CD4-positive, alpha-beta memory T cell (primary cell): Measurements from ENCODE around the gene PGAM2. TPM values are rescaled to one million over a fixed set of nuclear protein-coding genes. Genes with fewer than 3 reads are reported as not detected.

Experiments used
- CTCF ChIA-PET: fragments of 350-600 bp; sonication (Branson Sonifier 250); formaldehyde crosslinking; loops from one replicate; lab custom pipeline; 2021; ENCODE audit warnings: inconsistent platforms; ENCODE audit not compliant: partially characterized antibody; lab: Charles Lee
- POLR2A ChIA-PET: fragments of 350-600 bp; sonication (Branson Sonifier 250); formaldehyde crosslinking; loops from one replicate; lab custom pipeline; 2021; ENCODE audit not compliant: partially characterized antibody; lab: Charles Lee
- DNase-seq, 5 donors: peaks; one replicate each; pipeline versions ENCODE4 v3.0.0 to v3.0.0-alpha.2; 2020 to 2022; ENCODE audit warnings: mixed read lengths in 1 of 5
- H3K27ac ChIP-seq: one replicate; pipeline ENCODE4 v1.7.0; 2013; ENCODE audit warnings: low read depth, low read length
- H3K27me3 ChIP-seq: 2 replicates; pipeline ENCODE4 v1.7.0; 2013; ENCODE audit warnings: mild to moderate bottlenecking, low read length, moderate library complexity; ENCODE audit not compliant: insufficient read depth
- H3K36me3 ChIP-seq: 2 replicates; pipeline ENCODE4 v1.7.0; 2013; ENCODE audit warnings: mild to moderate bottlenecking, low read length, moderate library complexity; ENCODE audit not compliant: insufficient read depth
- H3K4me1 ChIP-seq: 2 replicates; pipeline ENCODE4 v1.7.0; 2013; ENCODE audit warnings: mild to moderate bottlenecking, low read length, moderate library complexity; ENCODE audit not compliant: insufficient read depth
- H3K4me3 ChIP-seq, 2 donors: one replicate each; pipeline ENCODE4 v1.7.0; 2013; ENCODE audit warnings: low read length in 2 of 2, mild to moderate bottlenecking in 1 of 2
- H3K9me3 ChIP-seq, 2 donors: one replicate each; pipeline ENCODE4 v1.7.0; 2013; ENCODE audit warnings: low read length in 2 of 2, control low read depth in 1 of 2; ENCODE audit not compliant: control insufficient read depth in 1 of 2
- H3K27ac Mint-ChIP-seq, 7 donors: one replicate each; pipeline ENCODE4 v1.8.0; 2020 to 2021; ENCODE audit warnings: mixed read lengths in 7 of 7, mild to moderate bottlenecking in 6 of 7, inconsistent platforms in 3 of 7, moderate library complexity in 3 of 7
- H3K27me3 Mint-ChIP-seq, 2 donors: one replicate each; pipeline ENCODE4 v1.8.0; 2020 to 2021; ENCODE audit warnings: mixed read lengths in 2 of 2
- H3K36me3 Mint-ChIP-seq, 2 donors: one replicate each; pipeline ENCODE4 v1.8.0; 2020 to 2021; ENCODE audit warnings: mixed read lengths in 2 of 2, inconsistent platforms in 1 of 2, mild to moderate bottlenecking in 1 of 2
- H3K4me1 Mint-ChIP-seq, 4 donors: one replicate each; pipeline ENCODE4 v1.8.0; 2020 to 2021; ENCODE audit warnings: mixed read lengths in 4 of 4, mild to moderate bottlenecking in 1 of 4
- H3K4me3 Mint-ChIP-seq, 8 donors: one replicate each; pipeline ENCODE4 v1.8.0; 2020 to 2021; ENCODE audit warnings: mixed read lengths in 8 of 8, mild to moderate bottlenecking in 7 of 8, moderate library complexity in 6 of 8, inconsistent platforms in 3 of 8
- H3K9me3 Mint-ChIP-seq, 8 donors: one replicate each; pipeline ENCODE4 v1.8.0; 2020 to 2021; ENCODE audit warnings: mixed read lengths in 8 of 8, mild to moderate bottlenecking in 5 of 8, inconsistent platforms in 3 of 8, moderate library complexity in 1 of 8
- intact Hi-C: fragments of 100-400 bp; cut with micrococcal nuclease; formaldehyde crosslinking; loops from one replicate; pipeline ENCODE4 v1.15.1; 2023
- polyA plus RNA-seq, 2 donors: library from polyadenylated mRNA; unstranded; fragments of 300-500 nt; fragmentation: Illumina TruSeq; gene quantifications; one replicate each; pipeline ENCODE4 v1.2.3, GENCODE V29; 2021
- total RNA-seq, 2 experiments: library from RNA; stranded (reverse); gene quantifications; one replicate each; pipeline ENCODE4 v1.2.3, GENCODE V29; 2021

Gene PGAM2
- total and polyA plus RNA-seq, 4 experiments from 2014 or later = 1.1 to 1.5 TPM; not detected in 2

- Mint-ChIP-seq H3K4me3 (no peak overlapping the region), H3K36me3 (peaks cover 16 to 38% of the 10 kb centered on the region in 2 donors), H3K27ac (peak overlapping the region in 4 of 7 donors; percentile 23 to 67 (median 55)), H3K9me3 (peaks cover 0 to 2% (median 0%) of the 10 kb centered on the region in 8 donors), H3K4me1 (peaks cover 9 to 26% (median 18%) of the 10 kb centered on the region in 4 donors), H3K27me3 (no peaks in the 10 kb centered on the region)
- POLR2A ChIA-PET = interaction anchor here (1.9 to 8.1 kb wide), 3 partner anchors 10 to 18 kb away, joined by 5 to 119 read pairs (median 6); partner anchors contain the start of gene DBNL
- Histone ChIP-seq H3K27ac (no peak overlapping the region), H3K4me1 (peaks cover 20% of the 10 kb centered on the region), H3K9me3 (no peaks in the 10 kb centered on the region), H3K36me3 (peaks cover 35% of the 10 kb centered on the region), H3K27me3 (no peaks in the 10 kb centered on the region), H3K4me3 (no peak overlapping the region)
- intact Hi-C loops = no loop called here
- CTCF ChIA-PET = no interaction called here
- DNase-seq = no peak
Observed at GRCh38 chr7:44062903-44063295, 2.5 kb downstream of the PGAM2 start.

- peaks cover 20% of the 10 kb centered on the region for H3K4me1 ChIP-seq
- H3K4me3 Mint-ChIP-seq = no peak overlapping the region
Observed at GRCh38 chr7:44062180-44062902, 3.0 kb downstream of the PGAM2 start.

GRCh38 chr7:44061645-44062179, 3.7 kb downstream of the PGAM2 start:
- peaks cover 47% of the 10 kb centered on the region for H3K36me3 ChIP-seq
- Mint-ChIP-seq H3K27me3 (no peaks in the 10 kb centered on the region), H3K4me3 (no peak overlapping the region), H3K9me3 (peaks cover 0 to 2% (median 0%) of the 10 kb centered on the region in 8 donors), H3K36me3 (peaks cover 24 to 45% of the 10 kb centered on the region in 2 donors), H3K4me1 (peaks cover 6 to 20% (median 12%) of the 10 kb centered on the region in 4 donors), H3K27ac (peak overlapping the region in 1 of 7 donors; percentile 45)
- no peak for DNase-seq
- no peaks in the 10 kb centered on the region for H3K27me3 ChIP-seq
- H3K4me3 ChIP-seq = no peak overlapping the region
- no peaks in the 10 kb centered on the region for H3K9me3 ChIP-seq
- intact Hi-C loops = no loop called here
- peaks cover 17% of the 10 kb centered on the region for H3K4me1 ChIP-seq
- POLR2A ChIA-PET = interaction anchor here (1.9 to 8.1 kb wide), 2 partner anchors 13 to 19 kb away, joined by 5 to 119 read pairs; partner anchors contain the start of gene DBNL
- CTCF ChIA-PET = no interaction called here
- no peak overlapping the region for H3K27ac ChIP-seq

More at GRCh38 chr7:44062180-44062902, 3.0 kb downstream of the PGAM2 start:
- Histone ChIP-seq H3K27me3 (no peaks in the 10 kb centered on the region), H3K27ac (no peak overlapping the region), H3K9me3 (no peaks in the 10 kb centered on the region), H3K4me3 (no peak overlapping the region), H3K36me3 (peaks cover 41% of the 10 kb centered on the region)
- peak overlapping the region in 2 of 7 donors; percentile 23 to 67 for H3K27ac Mint-ChIP-seq
- no peaks in the 10 kb centered on the region for H3K27me3 Mint-ChIP-seq
- H3K9me3 Mint-ChIP-seq = peaks cover 0 to 2% (median 0%) of the 10 kb centered on the region in 8 donors
- peaks cover 9 to 24% (median 17%) of the 10 kb centered on the region in 4 donors for H3K4me1 Mint-ChIP-seq
- POLR2A ChIA-PET = interaction anchor here (1.9 to 8.1 kb wide), 3 partner anchors 11 to 18 kb away, joined by 5 to 119 read pairs (median 6); partner anchors contain the start of gene DBNL
- peaks cover 21 to 43% of the 10 kb centered on the region in 2 donors for H3K36me3 Mint-ChIP-seq
- no peak for DNase-seq
- CTCF ChIA-PET = no interaction called here
- intact Hi-C loops = no loop called here

GRCh38 chr7:44060948-44061644, 4.3 kb downstream of the PGAM2 start:
- Histone ChIP-seq H3K9me3 (no peaks in the 10 kb centered on the region), H3K4me1 (peaks cover 11% of the 10 kb centered on the region), H3K27ac (no peak overlapping the region), H3K4me3 (no peak overlapping the region), H3K27me3 (no peaks in the 10 kb centered on the region), H3K36me3 (peaks cover 53% of the 10 kb centered on the region)
- Mint-ChIP-seq H3K27ac (peak overlapping the region in 1 of 7 donors; percentile 45), H3K9me3 (peaks cover 0 to 2% (median 0%) of the 10 kb centered on the region in 8 donors), H3K4me3 (no peak overlapping the region), H3K27me3 (no peaks in the 10 kb centered on the region), H3K36me3 (peaks cover 28 to 50% of the 10 kb centered on the region in 2 donors), H3K4me1 (peaks cover 3 to 17% (median 10%) of the 10 kb centered on the region in 4 donors)
- intact Hi-C loops = no loop called here
- POLR2A ChIA-PET = interaction anchor here (1.9 to 8.1 kb wide), 2 partner anchors 12 to 20 kb away, joined by 5 to 119 read pairs; partner anchors contain the start of gene DBNL
- CTCF ChIA-PET = no interaction called here
- DNase-seq = no peak

DNA sequence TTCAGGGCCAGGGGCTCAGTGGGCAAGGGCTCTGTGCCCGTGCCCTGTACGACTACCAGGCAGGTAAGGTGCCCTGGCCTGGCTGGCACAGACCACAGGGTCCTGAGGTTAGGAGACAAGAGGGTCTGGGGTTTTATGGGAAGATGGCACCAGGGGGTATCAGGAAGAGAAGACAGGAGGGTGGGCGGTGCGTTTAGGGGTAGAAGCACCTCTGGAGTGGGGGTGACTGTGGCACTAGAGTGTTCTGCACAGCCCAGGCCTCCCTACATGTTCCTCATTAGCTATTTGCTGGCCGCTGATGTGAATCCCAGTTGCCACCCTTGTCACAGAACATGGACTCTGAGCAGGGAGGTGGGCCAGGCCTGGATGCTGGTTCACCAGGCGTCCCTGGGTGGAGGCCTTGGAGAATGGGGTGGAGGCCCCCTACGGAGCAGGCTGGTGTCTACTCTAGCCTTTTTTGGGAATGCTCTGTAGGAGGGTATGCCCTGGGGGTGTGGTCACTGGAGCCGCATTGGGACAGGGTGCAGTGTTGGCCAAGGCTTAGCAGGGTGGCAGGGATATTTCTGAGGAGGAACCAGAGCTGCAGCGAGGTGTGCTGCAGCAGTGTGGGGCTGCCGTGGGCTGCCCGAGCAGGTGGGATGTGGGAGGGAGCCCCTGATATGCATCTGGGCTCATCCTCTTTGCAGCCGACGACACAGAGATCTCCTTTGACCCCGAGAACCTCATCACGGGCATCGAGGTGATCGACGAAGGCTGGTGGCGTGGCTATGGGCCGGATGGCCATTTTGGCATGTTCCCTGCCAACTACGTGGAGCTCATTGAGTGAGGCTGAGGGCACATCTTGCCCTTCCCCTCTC, 5.0 kb downstream of the PGAM2 start:
- CTCF ChIA-PET = interaction anchor here (0.6 kb wide), 1 partner anchor 41 kb away, joined by 3 read pairs; no protein-coding TSS in a partner anchor
- Mint-ChIP-seq H3K9me3 (peaks cover 0 to 2% (median 0%) of the 10 kb centered on the region in 8 donors), H3K27ac (peak overlapping the region in 2 of 7 donors; percentile 70 to 82), H3K4me1 (peaks cover 3 to 16% (median 8%) of the 10 kb centered on the region in 4 donors), H3K36me3 (peaks cover 33 to 58% of the 10 kb centered on the region in 2 donors), H3K27me3 (no peaks in the 10 kb centered on the region), H3K4me3 (no peak overlapping the region)
- intact Hi-C loops = no loop called here
- Histone ChIP-seq H3K36me3 (peaks cover 60% of the 10 kb centered on the region), H3K4me3 (no peak overlapping the region), H3K27ac (no peak overlapping the region), H3K9me3 (no peaks in the 10 kb centered on the region), H3K27me3 (no peaks in the 10 kb centered on the region), H3K4me1 (peaks cover 4% of the 10 kb centered on the region)
- DNase-seq = no peak
- POLR2A ChIA-PET = no interaction called here

- no peaks in the 10 kb centered on the region for H3K9me3 ChIP-seq
- H3K27me3 ChIP-seq = no peaks in the 10 kb centered on the region
- H3K27me3 Mint-ChIP-seq = no peaks in the 10 kb centered on the region
- H3K4me3 ChIP-seq = no peak overlapping the region
- peaks cover 37 to 63% of the 10 kb centered on the region in 2 donors for H3K36me3 Mint-ChIP-seq
- peaks cover 0 to 2% (median 0%) of the 10 kb centered on the region in 8 donors for H3K9me3 Mint-ChIP-seq
- H3K27ac ChIP-seq = no peak overlapping the region
- peaks cover 2 to 15% (median 10%) of the 10 kb centered on the region in 4 donors for H3K4me1 Mint-ChIP-seq
- H3K36me3 ChIP-seq = peaks cover 68% of the 10 kb centered on the region
- intact Hi-C loops = no loop called here
- no peak for DNase-seq
- peaks cover 4% of the 10 kb centered on the region for H3K4me1 ChIP-seq
- ChIA-PET CTCF (interaction anchor here (0.6 kb wide), 1 partner anchor 40 kb away, joined by 3 read pairs; no protein-coding TSS in a partner anchor), POLR2A (no interaction called here)
- H3K4me3 Mint-ChIP-seq = no peak overlapping the region
- H3K27ac Mint-ChIP-seq = no peak overlapping the region
Observed at GRCh38 chr7:44059219-44060090, 5.9 kb downstream of the PGAM2 start.
